ENCODE results near the gene FXN.
"Not testable (repeated sequence)": the region's sequence is repeated elsewhere in the genome, so short reads cannot be mapped to it uniquely, and the experiment has no call there.

FXN gene

GRCh38 chr9:69071059-69071458 lies 35.5 kb downstream of the FXN start:
- no peak for DNase-seq

DNA sequence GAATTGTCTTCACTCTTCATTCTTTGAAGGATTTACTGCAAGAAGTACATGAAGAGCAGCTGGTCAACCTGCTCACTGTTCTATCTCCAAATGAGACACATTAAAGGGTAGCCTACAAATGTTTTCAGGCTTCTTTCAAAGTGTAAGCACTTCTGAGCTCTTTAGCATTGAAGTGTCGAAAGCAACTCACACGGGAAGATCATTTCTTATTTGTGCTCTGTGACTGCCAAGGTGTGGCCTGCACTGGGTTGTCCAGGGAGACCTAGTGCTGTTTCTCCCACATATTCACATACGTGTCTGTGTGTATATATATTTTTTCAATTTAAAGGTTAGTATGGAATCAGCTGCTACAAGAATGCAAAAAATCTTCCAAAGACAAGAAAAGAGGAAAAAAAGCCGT lies 37.6 kb downstream of the FXN start:
- DNase-seq = no peak

GRCh38 chr9:69074801-69075200 lies 39.2 kb downstream of the FXN start:
- DNase-seq = no peak

GRCh38 chr9:69076550-69076949 lies 41.0 kb downstream of the FXN start:
- DNase-seq = no peak

DNA sequence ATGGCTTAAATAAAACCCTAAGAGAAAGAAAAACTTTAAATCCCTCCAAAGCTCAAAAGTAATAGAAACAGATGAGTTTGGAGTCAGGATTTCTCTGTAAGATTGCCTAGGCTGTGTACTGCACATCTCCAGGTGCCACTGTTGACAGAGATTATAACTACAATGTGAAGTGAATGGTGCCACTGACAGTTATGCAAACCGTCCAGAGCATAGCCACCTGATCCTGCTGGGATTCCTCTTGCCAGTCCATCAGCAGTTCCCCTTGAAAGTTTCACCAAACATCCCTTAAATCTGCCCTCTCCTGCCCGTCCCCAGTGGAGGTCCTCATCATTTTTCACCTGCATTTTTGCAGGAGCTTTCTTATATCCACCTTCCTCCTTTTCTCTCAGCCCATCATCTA lies 42.5 kb downstream of the FXN start:
- DNase-seq = no peak

DNA sequence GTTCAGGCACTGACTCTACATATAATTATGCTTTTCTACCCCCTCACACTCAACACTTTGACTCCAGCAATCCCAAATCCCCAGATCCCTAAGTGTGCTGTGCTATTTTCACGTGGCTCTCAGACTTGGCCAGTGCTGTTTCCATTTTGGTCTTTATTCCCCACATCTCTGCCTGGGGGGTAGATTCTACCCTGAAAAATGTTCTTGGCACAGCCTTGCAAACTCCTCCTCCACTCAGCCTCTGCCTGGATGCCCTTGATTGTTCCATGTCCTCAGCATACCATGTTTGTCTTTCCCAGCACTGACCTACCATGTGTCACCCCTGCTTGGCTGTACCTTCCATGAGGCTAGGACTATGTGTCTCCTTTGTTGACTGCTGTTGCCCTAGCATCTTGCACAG lies 43.0 kb downstream of the FXN start:
- DNase-seq = peak in 3 of 14 donors; percentile 1 to 48 (median 7)

- DNase-seq = no peak
Measured at GRCh38 chr9:69079186-69079585, 43.6 kb downstream of the FXN start.

GRCh38 chr9:69081261-69081660 lies 45.7 kb downstream of the FXN start:
- DNase-seq = no peak

- DNase-seq = no peak
Measured at GRCh38 chr9:69083321-69083720, 47.8 kb downstream of the FXN start.

GRCh38 chr9:69085569-69086283 lies 50.2 kb downstream of the FXN start:
- no peak for DNase-seq

DNA sequence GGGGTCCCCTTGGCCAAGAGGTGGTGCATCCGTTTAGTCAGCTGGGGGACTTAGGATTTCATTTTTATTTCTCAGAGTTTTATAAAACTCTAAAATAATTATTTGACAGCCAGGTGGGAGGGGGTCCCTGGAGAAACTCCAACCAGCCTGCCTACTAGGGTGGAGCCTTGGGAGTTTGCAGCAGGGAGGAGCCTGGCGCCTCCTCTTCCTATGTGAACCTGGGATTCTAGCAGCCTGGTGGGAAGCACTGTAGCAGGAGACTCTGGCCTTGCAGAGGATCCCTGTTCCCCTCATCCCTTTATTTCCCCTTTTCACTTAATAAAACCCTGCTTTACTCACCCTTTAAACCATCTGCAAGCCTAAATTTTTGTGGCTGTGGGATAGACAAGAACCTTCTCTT lies 50.8 kb downstream of the FXN start:
- no peak for DNase-seq

- DNase-seq = no peak
Measured at GRCh38 chr9:69086769-69087168, 51.2 kb downstream of the FXN start.

- no peak for DNase-seq
Measured at GRCh38 chr9:69089082-69089481, 53.5 kb downstream of the FXN start.

GRCh38 chr9:69089491-69089890 lies 53.9 kb downstream of the FXN start:
- DNase-seq = no peak

- DNase-seq = no peak
Measured at GRCh38 chr9:69090140-69090750, 54.7 kb downstream of the FXN start.

DNA sequence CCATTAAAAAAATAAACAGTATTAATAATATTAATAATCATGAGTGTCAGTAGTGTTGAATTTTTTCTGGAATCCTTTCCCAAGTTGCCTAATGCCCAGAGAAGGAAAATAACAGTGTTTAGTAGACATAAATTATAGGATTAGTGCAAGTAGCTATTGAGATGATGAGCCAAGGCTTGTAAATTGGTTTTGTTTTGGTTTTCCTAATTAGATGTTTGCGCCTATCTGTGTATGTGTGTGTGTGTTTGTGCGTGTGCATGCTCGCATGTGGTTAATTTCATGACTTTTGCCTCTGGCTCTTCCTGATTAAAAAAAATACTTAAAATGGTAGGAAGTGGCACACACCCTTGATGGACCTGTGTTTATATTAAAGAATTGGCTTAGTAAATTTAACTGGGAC lies 55.4 kb downstream of the FXN start:
- DNase-seq = no peak

GRCh38 chr9:69093471-69094103 lies 58.0 kb downstream of the FXN start:
- no peak for DNase-seq

GRCh38 chr9:69094361-69095135 lies 59.0 kb downstream of the FXN start:
- DNase-seq = not testable (repeated sequence)

- DNase-seq = no peak
Measured at GRCh38 chr9:69097064-69097463, 61.5 kb downstream of the FXN start.

DNA sequence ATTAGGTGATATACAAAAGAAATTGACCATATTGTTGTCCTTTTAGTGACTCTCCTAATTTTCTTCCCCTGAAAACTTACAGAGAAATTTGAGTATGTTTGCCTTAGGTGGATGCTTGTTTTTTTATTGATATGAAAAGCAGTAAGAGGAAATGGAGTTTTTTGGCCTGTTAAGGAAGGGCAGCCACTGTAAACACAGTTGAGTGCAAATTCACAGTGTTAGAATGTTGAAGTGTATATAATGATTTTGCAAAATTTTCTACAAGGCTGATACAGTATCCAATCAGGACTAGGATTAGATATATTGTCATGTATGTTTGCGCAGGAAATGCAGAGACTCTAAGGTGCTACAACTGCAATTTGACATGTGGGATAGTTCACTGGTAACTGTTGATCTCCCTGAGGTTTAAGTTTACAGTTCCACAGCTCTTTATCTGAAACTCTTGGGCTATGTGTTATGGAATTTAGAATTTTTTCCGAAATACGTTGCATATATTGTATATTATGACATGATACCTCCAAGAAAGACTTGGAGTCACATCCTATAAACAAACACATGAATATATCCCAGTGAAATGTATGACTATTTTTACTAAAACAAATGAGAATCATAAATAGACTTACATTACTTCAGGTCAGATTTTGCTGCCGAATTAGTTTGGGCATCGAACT lies 62.5 kb downstream of the FXN start:
- no peak for DNase-seq

- DNase-seq = not testable (repeated sequence)
Measured at GRCh38 chr9:69103348-69103996, 67.9 kb downstream of the FXN start.
